Right lung (tissue), 5 donors: Measurements from ENCODE around the gene PRKCQ. TPM values are rescaled to one million over a fixed set of nuclear protein-coding genes. Genes with fewer than 3 reads are reported as not detected.

Experiments
- DNase-seq, 2 donors: peaks; one replicate each; pipeline ENCODE4 v3.0.0-alpha.2; 2013
- polyA plus RNA-seq, 5 donors: library from polyadenylated mRNA; unstranded; fragments of 120-200 nt; gene quantifications; one replicate each; pipeline versions ENCODE4 v1.2.1 to v1.2.3, GENCODE V29; 2013; ENCODE audit warnings: inconsistent platforms in 1 of 5, low replicate concordance in 1 of 5; ENCODE audit not compliant: insufficient read length in 5 of 5, insufficient read depth in 1 of 5

The PRKCQ gene
- polyA plus RNA-seq, 5 donors, result 5.3 to 6.9 (median 6.2) TPM

DNA sequence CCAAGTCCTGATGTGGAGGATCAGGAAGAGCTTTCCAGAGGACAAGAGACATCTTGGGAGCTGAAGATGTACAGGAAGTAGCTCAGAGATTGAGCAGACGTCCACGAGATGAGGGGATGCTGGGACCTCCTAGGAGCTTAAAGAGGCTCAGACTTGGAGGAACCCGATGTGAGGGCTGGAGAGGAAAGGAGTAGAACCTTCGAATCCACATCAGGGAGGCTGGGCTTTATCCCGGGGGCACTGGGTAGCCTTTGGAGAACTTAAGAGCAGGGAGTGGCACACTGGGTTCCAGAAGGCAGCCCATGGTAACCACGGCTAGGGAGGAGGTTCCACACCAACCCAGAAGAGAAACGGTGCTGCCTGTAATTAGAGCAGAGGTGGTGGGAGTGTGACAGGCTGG lies 10.8 kb downstream of the PRKCQ start:
- no peak for DNase-seq

DNA sequence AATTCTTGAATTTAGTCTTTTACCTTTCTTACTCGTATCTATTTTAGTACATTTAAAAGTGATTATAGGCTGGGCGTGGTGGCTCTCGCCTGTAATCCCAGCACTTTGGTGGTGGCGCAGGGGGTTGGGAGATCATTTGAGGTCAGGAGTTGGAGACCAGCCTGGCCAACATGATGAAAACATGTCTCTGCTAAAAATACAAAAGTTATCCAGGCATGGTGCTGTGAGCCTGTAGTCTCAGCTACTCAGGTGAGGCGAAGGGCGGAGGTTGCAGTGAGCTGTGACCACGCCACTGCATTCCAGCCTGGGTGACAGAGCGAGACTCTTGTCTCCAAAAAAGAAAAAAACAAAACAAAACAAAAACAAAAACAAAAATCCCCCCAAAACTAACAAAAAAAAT lies 12.2 kb downstream of the PRKCQ start:
- DNase-seq, result no peak

DNA sequence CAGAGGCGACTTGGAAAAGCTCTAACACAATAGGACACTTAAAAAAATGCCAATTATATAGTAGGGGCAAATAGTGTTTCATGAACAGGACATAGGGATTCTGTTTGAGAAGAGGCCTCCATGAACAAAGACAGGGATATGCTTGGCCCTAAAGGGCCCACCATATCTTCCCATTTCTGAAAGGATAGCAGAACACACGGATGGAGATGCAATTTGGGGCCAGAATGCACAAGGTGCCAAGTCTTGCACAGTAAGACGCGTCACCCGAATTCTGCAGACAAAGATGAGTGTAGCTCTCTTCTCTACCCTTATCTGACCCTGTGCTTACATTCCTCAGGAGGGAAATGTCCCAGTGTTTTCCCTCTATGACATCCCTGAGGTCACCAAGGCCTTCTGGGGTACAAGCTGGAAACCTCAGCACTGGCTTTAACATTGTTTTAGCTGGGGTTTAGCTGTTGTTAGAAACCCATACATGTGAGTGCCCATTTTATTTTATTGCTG lies 12.8 kb downstream of the PRKCQ start:
- no peak for DNase-seq

DNA sequence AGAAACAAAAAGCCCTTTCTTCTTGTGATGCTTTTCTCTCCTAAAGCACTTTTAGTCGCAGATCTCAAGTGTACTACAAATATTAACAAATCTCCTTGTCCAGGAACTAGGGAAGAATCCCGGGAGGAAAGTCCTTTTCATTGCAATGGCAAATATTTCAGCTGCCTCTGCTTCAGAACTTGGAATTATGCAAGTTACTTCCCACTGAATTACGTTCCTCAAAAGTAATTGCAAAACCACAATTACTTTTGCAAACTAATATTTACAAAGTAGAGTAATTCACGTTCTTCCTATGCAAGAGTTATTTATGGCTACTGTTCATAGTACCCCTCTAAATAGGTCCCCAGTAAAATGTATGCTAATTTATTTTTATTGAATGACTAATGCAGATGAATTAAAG lies 14.5 kb downstream of the PRKCQ start:
- DNase-seq, result no peak

DNA sequence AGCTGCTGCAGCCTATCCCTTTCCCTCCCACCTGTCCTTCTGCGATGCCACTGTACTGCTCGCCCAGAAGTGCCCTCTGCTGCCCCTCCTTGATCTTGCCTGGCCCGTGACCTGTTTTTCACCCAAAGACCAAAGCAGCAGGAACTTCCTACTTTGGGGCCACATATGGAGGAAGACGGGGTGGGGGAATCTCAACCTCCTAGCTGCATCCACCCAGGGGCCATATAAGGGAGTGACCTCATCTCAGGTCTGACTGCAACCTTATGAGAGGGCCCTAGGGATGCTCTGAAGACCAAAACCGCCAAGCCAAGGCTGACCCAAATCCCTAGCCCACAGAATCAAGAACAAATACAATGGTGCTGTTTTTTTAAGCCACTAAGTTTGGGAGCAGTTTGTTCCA lies 15.7 kb downstream of the PRKCQ start:
- no peak for DNase-seq

DNA sequence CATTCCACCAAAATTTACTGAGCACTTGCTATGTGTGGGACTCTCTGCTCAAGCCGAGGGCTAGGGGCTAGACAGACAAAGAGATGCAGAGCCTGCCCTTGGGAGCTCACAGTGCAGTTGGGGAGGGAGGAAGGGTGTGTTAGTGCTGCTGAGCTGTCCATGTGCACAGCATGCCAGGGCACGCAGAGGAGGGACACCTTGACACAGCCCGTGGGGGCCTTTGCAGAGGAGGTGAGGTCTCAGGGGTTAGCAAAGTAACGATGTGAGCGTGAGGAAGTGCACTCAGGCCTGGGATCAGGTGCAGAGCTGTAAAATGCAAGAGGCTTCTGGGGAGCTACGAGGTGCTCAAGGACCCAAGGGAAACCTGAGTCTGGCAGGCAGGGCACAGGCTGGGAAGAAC lies 16.3 kb downstream of the PRKCQ start:
- no peak for DNase-seq

DNA sequence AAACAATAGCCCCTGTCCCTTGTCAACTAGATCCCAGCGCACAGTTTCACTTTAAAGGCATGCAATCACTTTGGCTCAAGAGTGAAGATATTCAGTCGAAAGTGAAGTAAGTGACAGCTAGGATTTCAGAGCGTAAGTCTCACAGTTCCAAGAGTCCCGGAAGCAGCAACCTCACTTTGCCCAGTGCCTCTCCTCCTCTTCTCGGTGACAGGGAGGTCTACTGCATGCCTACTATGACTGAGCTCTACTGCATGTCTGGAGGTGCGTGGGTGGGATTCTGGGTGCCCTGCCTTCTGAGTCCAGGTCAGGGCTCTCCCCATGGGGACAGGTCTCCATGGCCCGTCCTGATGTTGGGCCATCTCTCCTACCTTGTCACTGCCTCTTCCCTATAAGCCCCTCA lies 17.0 kb downstream of the PRKCQ start:
- DNase-seq, result no peak

DNA sequence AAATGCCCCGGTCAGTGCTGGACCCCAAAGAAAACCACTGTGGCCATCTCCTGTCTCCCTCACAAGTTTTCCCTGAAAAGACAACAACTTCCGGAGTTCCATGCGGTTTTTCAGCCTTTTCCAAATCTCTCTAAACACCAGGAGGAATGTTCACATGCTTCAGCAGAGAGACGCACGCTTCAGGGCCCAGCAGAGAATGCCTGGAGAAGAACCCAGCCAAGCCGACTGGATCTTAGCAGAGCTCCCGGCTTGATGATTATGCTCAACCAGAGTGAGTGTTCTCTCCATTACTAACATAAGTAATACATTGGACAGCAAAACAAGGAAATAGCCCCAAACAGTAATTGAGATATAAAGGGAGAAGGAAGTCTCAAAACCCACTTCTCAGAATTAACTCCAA lies 17.9 kb downstream of the PRKCQ start:
- no peak for DNase-seq

DNA sequence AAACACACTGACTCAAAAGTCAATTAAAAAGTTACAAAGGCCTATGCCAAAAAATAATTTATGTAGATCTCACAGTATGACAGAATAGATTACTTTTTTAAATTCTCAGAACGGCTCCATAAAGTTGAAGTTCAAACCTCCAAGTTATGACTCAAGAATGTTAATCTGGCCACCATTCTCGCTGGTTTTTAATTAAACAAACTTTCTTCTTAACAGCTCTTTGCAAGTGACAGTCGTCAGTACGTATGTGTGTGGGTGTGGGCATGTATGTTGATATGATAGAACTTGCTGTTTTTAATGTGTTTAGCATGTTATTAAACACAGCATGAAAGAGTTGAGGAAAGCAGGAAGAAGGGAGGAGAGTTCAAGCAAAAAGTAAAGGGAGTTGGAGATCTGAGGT lies 18.5 kb downstream of the PRKCQ start:
- no peak for DNase-seq

DNA sequence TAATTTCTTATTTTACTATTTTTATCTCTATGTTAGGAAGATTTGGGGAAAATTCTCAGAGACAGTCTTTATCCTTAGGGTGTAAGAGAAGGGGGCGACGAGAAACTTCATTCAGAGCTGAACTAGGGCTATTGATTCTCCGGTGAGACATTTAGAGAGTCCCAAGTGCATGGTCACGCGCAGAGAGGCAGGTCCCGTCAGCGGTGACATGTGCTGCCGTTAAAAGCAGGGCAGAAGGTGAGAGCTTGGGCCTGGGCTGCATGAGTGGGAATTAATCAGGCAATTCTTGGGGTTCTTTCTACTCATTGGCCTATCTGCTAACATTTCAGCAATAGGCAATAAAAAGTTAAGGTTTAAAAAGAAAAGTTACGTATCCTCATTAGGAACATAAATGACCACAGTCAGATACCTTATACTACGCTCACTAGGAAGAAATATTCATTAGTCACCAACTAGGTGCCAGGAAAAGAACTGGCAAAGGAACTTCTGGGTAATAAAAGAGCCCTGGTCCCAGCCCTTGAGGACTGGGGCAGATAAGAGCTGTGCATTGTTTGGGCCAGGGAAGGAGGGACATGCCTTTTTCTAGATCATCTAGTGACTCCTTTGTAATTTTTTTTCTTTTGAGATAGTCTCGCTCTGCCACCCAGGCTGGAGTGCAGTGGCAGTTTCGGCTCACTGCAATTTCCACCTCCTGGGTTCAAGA lies 21.2 kb downstream of the PRKCQ start:
- no peak for DNase-seq

DNA sequence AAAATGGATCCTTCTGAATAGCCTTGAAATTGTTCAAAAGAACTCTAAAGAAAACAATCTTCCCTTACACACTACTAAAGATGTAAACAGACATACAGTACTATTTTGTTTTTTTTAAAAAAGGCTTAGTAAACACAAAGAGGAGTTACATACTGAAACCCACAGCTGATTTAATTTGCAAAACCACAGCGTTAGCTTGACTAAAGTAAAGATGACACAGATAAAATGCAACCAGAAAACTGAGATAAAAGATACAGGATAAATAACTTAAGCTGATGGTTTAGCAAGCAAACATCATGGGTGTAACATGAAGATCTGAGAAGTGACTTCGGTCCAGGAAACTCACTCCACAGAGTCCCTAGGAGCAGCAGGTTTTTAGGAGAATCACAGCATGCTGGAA lies 21.8 kb downstream of the PRKCQ start:
- no peak for DNase-seq

DNA sequence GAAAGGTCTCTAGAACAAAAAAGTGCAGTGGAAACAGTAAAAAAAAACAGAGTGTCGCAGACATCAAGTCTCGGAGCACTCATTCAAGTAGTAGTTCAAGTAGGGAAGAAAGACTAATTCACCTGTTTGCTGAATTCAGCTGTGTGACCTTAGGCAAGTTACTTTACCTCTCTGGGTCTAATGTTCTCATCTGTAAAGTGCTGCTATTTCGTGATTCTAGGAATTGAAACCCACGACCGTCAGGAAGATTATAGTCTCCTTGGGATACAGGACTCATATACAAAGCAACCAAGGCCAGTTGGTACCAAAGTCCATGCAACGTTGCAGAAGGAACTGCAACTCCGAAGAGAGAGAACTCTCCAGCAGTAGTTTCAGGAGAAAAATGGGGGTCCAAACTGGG lies 26.1 kb downstream of the PRKCQ start:
- no peak for DNase-seq

DNA sequence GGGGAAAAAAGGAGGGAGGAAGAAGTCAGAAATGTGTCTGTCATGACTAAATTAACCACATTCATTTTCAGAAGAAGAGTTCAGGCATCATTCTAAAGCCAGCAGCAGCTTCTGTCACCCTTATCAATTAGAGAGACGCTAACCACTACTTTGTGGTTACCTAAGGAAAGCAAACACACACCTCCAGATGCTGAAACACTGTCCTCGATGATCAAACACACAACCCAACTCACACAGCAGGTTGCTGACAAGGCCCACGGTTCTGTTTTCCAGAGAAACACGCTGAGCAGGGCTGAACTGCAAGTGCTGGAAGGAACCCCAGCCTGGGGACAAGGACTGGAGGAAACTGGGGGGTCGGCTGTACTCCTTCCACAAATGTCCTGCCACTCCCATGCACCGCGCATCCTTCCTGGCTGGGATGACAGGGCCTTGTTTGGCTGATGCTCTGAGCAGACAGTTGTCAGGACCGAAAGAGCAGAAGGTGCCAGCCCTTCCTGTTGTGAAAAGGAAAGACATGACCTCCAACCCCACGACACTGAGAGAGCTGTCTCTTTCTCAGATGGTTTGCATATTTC lies 36.6 kb downstream of the PRKCQ start:
- DNase-seq, result no peak

DNA sequence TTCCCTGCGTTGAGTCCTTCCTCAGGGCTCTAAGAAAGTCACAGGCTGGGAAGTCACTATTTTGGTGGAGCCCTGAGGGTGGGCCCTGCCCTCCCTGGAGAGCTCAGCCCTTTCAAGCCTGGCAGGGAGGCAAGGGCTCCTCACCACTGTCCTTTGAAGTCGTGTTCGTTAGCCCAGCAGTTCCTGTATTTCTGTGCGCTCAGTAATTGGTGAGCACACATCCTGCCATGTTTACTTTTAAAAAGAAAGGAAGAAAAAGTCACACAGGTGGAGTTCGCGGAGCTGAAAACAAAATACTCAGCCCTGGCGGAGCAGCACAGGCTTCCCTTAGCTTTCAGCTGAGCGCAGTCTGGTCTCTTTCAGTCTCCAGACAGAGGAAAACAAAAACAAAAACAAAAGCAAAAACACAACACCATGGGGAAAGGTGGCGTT lies 37.1 kb downstream of the PRKCQ start:
- DNase-seq, result no peak

DNA sequence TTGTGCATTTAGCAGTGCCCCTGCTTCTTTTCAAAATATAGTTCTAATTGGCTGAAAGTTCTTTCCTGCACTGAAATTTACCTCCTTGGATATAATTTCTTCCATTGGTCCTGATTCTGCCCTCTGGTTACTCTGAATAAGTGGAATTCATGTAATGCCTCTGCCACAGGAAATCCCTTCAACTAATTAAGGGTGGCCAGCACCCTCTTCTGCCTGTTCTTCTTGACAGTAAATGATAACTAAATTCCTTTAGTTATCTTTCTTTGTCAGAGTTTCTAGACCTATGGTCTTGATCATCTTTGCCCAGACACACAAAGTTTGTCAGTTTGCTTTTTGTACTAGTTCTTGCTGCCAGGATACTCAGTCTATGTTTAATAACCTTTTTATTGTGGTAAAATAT lies 40.2 kb downstream of the PRKCQ start:
- DNase-seq, result no peak

DNA sequence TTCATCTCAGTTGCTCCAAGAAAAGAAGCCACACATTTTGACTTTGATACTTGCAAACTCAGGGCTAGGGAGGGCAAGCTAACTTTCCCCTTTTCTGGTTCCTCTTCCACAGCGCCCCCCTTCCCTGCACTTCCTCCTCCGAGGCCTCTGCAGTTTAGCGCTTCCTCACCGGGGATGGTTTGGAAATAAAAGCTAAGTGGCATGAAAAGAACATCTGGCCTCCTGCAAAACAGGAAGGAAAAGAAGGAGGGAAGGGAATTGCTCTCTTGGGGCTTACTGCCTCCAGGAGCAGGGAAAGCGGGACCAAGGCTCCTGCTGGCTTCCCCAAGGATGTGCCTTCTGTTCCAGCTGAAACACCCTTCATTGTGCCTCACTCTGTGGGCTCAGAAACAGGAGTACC lies 42.3 kb downstream of the PRKCQ start:
- DNase-seq, result no peak

DNA sequence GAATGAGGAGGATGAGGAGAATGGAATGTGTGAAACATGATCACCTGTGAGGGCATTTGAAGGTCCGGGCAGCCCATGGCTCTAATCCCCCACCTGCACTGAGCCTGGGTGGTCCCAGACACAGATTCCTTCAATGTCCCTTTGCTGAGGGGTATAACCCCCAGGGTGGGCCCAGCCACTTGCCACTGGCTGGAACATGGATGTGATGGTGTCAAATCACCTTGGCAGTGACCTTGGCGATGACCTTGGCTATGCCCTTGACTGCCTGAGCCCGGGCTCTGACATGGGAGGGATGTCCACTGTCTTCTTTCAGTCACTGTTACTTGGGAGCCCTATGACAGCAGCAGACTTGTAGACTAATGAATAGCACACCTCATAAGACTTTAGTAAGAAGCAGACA lies 44.0 kb downstream of the PRKCQ start:
- DNase-seq, result no peak

DNA sequence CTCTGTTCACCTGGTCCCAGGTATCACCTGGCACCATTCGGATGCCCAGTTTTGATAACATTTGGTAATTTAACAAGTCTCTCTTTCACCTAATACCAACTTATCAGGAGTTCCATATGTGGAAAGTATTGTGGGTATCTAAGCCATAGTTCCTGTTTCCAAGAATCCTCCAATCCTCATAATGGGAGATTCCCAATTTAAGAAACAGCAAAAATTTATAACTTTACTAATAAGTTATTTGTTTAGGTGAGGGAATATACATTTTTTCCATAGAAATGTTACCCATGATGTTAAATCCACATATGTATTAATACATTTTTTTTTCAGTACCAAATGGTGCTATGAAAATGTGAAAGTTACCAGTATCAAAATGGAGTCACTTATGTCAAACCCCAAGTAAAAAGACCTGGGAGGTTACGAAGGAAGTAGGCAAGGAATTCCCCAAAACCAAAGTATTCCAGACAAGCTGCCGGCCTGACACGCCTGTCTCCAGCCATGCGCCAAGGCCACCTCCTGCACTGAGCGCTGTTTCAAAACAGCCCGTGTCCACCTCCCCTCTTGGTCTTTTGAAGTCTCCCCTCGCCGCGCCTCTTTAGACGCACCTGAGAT lies 44.8 kb downstream of the PRKCQ start:
- DNase-seq, result no peak

DNA sequence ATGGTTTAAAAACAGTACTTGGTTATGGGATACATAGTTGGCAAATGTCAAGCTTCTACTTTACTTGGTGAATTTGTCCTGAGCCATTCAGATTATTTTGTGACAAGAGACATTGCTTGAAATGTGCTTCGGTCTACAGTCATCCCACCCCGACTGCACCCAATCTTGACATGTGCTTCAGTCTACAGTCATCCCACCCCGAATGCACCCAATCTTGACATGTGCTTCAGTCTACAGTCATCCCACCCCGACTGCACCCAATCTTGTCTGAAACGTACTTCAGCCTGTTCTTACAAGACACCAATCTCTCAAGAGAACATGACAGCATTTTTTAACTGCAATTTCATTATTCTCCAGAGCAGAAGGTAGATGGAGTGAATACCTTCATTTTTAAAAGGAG lies 47.8 kb downstream of the PRKCQ start:
- DNase-seq, result no peak

DNA sequence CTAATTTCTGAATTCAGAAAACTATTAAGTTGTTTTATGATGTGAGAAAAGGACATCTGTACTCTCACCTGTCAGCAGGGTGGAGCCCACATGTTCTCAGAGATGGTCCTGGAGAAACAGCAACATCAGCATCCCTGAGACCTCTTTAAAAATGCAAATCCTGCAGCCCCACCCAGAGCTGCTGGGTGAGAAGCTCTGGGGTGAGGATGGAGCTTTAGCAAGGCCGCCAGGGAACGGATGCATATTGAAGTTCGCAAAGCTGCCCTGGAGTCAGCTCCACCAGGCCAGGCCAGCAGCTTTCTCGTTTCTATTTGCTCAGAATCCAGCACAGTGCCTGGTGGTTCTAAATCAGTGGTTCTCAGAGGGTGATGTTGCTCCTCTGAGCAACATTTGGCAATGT lies 49.1 kb downstream of the PRKCQ start:
- no peak for DNase-seq

DNA sequence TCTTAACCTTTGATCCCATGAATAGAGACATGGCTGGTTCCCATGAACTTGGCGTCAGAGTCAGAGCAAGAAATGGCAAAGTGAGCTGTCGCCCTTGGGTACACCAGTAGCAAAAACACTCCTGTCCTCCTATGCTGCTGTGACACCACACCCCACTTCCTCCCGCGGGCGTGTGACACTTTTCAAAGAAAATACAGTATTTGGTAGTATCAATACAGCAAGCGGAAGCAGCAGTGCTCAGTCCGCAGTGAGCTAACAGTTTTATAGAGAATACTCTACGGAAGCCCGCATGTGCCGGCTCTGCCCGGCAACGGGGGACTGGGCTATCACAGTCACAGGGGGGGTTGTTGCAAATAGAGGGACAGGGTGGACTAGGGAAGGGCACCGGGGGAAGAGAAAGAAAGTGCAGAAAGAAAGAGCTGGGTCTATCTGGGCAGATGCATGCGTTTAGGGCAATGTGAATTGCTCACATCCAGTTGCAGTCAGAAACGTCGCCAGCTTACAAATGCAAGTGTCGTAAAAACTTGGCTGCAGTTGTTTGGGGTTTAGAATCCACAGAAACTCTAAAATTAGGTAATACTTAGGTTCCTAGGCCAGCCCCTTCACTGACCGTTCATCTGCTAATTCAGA lies 49.8 kb downstream of the PRKCQ start:
- DNase-seq, result no peak

DNA sequence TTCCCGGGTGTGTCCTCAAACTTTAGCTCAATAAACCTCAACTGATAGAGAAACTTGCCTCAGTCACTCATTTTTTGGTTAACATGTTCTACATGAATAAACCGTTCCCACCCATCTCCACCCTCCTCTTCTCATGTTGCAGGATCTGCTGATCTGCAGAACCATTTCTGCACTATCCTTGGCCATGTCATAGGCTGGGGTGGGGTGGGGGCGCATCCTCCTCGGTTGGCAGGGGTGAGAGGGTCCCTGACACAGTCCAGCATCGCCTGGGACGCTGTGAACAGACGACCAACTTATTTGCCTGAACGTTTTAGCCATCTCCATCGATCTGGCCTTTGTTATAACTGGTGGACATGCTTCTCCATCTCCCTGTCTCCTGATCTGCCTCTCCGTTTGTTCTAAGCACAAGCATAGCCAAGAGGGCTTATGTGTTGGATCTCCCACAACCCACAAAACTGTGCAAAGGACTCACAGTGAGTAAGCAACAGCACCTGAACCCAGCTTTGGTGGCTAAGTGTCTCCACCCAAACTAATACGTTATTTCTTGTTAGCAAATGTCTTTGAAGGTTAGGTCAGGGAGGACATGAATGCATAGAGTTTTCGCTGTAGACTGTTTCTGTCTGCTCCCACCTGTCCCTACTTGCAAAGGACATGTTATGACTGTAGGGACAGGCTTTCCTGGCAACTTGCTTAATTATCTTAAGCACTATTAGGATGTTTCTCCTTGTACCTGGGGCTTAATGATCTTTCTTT lies 51.7 kb downstream of the PRKCQ start:
- DNase-seq, result no peak
